Hepatocyte (in vitro differentiated cells): ENCODE measurements around the gene EPB41L4B. TPM values are rescaled to one million over a fixed set of nuclear protein-coding genes. Genes with fewer than 3 reads are reported as not detected.

Experiments used
- DNase-seq: peaks from one replicate; pipeline ENCODE4 v3.0.0-alpha.2; 2016; ENCODE audit warnings: low spot score
- H2AFZ ChIP-seq: fragments of 200-600 bp; sonication (generic); 2 replicates; pipeline ENCODE4 v1.6.0; 2016; ENCODE audit warnings: antibody characterized with exemption, mild to moderate bottlenecking
- H3K27ac ChIP-seq: fragments of 200-600 bp; sonication (generic); 2 replicates; pipeline ENCODE4 v1.5.1; 2016; ENCODE audit warnings: mild to moderate bottlenecking
- H3K27me3 ChIP-seq: fragments of 200-600 bp; sonication (generic); 2 replicates; pipeline ENCODE4 v1.6.1; 2016
- H3K36me3 ChIP-seq: fragments of 200-600 bp; sonication (generic); replicated peaks from 2 replicates; pipeline ENCODE4 v1.5.1; 2016; ENCODE audit warnings: low read depth; ENCODE audit not compliant: insufficient read depth
- H3K4me1 ChIP-seq: fragments of 200-600 bp; sonication (generic); 2 replicates; pipeline ENCODE4 v1.5.1; 2016; ENCODE audit warnings: mild to moderate bottlenecking, moderate library complexity; ENCODE audit not compliant: insufficient read depth
- H3K4me2 ChIP-seq: fragments of 200-600 bp; sonication (generic); 2 replicates; pipeline ENCODE4 v1.6.0; 2016
- H3K4me3 ChIP-seq: fragments of 200-600 bp; sonication (generic); 2 replicates; pipeline ENCODE4 v1.5.1; 2016; ENCODE audit warnings: mild to moderate bottlenecking
- H3K79me2 ChIP-seq: fragments of 200-600 bp; sonication (generic); 2 replicates; pipeline ENCODE4 v1.6.0; 2017; ENCODE audit warnings: mild to moderate bottlenecking
- H3K9me2 ChIP-seq: fragments of 200-600 bp; sonication (generic); replicated peaks from 2 replicates; pipeline ENCODE4 v1.6.0; 2017; ENCODE audit warnings: mild to moderate bottlenecking; ENCODE audit not compliant: insufficient read depth
- H3K9me3 ChIP-seq: fragments of 200-600 bp; sonication (generic); 2 replicates; pipeline ENCODE4 v1.5.1; 2016; ENCODE audit warnings: low read depth, mild to moderate bottlenecking
- H4K20me1 ChIP-seq: fragments of 200-600 bp; sonication (generic); 2 replicates; pipeline ENCODE4 v1.6.0; 2016; ENCODE audit warnings: mild to moderate bottlenecking; ENCODE audit not compliant: insufficient read depth, poor library complexity, severe bottlenecking
- EZH2 ChIP-seq: fragments of 200-600 bp; sonication (generic); IDR thresholded peaks from 2 replicates; pipeline ENCODE4 v1.6.1; 2016; ENCODE audit warnings: antibody characterized with exemption, mild to moderate bottlenecking, borderline replicate concordance
- EZH2phosphoT487 ChIP-seq: fragments of 200-600 bp; sonication (generic); IDR thresholded peaks from one replicate; pipeline ENCODE4 v1.6.1; 2018; ENCODE audit warnings: antibody characterized with exemption, mild to moderate bottlenecking, low read depth, moderate library complexity; ENCODE audit not compliant: unreplicated experiment, severe bottlenecking
- WGBS: methylation state at CpG from one replicate; pipeline ENCODE4 v1.1.6; 2016; ENCODE audit warnings: low lambda C conversion rate; ENCODE audit errors: missing lambda C conversion rate; 5-methylcytosine and 5-hydroxymethylcytosine counted together
- polyA plus RNA-seq: library from polyadenylated mRNA; unstranded; fragments of >200 nt; fragmentation: Nextera tagmentation; extraction: Ambion mirVana; gene quantifications from 2 replicates; pipeline ENCODE4 v1.2.1, GENCODE V29; 2016
- total RNA-seq: library from RNA; depleted of rRNA; stranded (reverse); fragments of >200 nt; gene quantifications from 2 replicates; pipeline ENCODE4 v1.2.3, GENCODE V29; 2014
- TF ChIP-seq, protein P1 (sequence below): fragments of 200-600 bp; sonication (generic); IDR thresholded peaks from 2 replicates; pipeline ENCODE4 v1.5.1; 2016; ENCODE audit warnings: antibody characterized with exemption, mild to moderate bottlenecking; ENCODE audit not compliant: poor library complexity

The EPB41L4B gene
- total and polyA plus RNA-seq, 2 experiments from 2014 or later, result 11.1 to 20.6 TPM

DNA sequence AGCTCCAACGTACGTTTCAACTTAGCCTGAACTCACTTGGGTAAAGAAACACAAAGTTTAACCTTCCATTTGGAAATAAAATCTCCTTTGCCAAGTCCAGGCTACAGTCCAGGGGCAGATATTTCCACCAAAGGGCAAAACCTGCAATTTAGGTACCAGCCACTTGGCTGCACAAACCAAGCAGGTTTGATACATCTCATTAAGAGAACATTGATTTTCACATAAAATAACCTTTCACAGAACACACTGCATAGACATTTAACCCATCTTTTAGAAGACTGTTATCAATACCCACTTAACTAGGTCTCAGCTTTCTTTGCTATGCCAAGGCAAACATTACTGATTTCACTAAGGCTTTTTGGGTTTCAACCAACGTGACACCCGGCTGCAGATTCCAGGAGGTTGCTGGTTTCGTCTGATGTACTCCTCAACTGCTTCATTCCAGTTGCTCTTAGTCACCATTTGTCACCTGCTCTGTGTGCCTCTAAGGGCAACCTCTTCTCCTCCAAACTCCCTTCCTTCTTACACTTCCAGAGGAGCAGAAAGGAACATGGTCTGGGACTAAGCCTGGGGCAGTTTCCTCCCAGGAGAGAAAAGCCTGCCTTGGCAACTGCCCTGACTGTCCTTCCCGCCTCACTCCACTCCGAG is 67.1 kb downstream of the EPB41L4B start:
- no peak overlapping the region for H3K4me2 ChIP-seq
- H3K27me3 ChIP-seq, result no peaks in the 10 kb centered on the region
- peak overlapping the region; percentile 52 for H3K27ac ChIP-seq
- H3K4me1 ChIP-seq, result peaks cover 29% of the 10 kb centered on the region
- H4K20me1 ChIP-seq, result no peaks in the 10 kb centered on the region
- H3K36me3 ChIP-seq, result no peaks in the 10 kb centered on the region
- no peaks in the 10 kb centered on the region for H3K79me2 ChIP-seq
- WGBS, result 73% methylated on average over 7 of the region's 7 CpGs
- H3K9me2 ChIP-seq, result no peaks in the 10 kb centered on the region
- no peak overlapping the region for H3K4me3 ChIP-seq
- peak; percentile 20 for DNase-seq
- no peak overlapping the region for H2AFZ ChIP-seq
- TF ChIP-seq, protein P1, sequence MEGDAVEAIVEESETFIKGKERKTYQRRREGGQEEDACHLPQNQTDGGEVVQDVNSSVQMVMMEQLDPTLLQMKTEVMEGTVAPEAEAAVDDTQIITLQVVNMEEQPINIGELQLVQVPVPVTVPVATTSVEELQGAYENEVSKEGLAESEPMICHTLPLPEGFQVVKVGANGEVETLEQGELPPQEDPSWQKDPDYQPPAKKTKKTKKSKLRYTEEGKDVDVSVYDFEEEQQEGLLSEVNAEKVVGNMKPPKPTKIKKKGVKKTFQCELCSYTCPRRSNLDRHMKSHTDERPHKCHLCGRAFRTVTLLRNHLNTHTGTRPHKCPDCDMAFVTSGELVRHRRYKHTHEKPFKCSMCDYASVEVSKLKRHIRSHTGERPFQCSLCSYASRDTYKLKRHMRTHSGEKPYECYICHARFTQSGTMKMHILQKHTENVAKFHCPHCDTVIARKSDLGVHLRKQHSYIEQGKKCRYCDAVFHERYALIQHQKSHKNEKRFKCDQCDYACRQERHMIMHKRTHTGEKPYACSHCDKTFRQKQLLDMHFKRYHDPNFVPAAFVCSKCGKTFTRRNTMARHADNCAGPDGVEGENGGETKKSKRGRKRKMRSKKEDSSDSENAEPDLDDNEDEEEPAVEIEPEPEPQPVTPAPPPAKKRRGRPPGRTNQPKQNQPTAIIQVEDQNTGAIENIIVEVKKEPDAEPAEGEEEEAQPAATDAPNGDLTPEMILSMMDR, result no peak
- TF ChIP-seq EZH2phosphoT487, result no peak
- no peak for TF ChIP-seq EZH2
- no peaks in the 10 kb centered on the region for H3K9me3 ChIP-seq

DNA sequence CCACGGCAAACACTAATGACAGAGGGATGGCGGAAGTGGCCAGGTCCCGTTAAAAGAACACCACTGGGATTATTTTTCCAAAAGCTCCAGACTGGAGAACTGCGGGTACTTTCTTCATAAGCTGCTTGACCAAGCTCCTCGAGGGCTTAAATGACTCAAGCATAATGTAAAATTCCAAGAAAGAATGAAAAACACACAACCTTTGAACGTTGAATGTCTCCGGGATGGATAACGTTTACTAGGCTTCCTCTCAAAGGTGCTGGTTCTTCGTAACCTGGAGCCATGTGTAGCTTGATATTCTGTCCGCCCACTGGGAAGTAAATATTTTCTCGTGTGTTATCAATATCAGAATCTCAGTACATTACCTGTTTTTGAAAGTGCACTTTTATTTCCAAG is 67.6 kb downstream of the EPB41L4B start:
- Histone ChIP-seq H3K79me2 (no peaks in the 10 kb centered on the region), H3K4me3 (no peak overlapping the region), H3K27me3 (no peaks in the 10 kb centered on the region), H3K36me3 (no peaks in the 10 kb centered on the region), H4K20me1 (no peaks in the 10 kb centered on the region), H3K4me1 (peaks cover 29% of the 10 kb centered on the region), H3K9me2 (no peaks in the 10 kb centered on the region), H3K4me2 (no peak overlapping the region), H3K9me3 (no peaks in the 10 kb centered on the region), H2AFZ (no peak overlapping the region), H3K27ac (peak overlapping the region; percentile 52)
- WGBS, result 94% methylated on average over 11 of the region's 11 CpGs
- DNase-seq, result no peak
- TF ChIP-seq, protein P1, result no peak
- TF ChIP-seq EZH2phosphoT487, result no peak
- TF ChIP-seq EZH2, result no peak

DNA sequence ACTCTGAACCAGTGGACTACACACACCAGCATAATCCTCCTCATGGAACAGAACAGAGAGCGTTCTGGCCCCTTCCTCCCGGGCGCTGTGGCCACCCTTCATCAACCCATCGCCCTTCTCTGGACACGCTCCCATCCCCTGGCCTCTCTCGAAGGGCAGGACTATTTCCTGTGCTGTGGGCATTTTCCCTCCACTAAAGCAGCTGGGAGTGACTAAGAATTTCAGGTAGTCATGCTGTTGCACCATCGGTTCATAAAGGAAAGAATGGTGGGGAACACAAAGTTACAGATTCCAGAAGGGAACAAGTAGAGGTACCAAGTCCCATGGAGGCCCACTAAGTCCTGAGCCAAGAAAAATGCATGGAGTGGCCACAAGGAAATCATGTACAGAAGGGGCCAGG is 68.6 kb downstream of the EPB41L4B start:
- no peaks in the 10 kb centered on the region for H4K20me1 ChIP-seq
- WGBS, result 98% methylated on average over 7 of the region's 7 CpGs
- peak overlapping the region; percentile 84 for H3K27ac ChIP-seq
- H3K27me3 ChIP-seq, result no peaks in the 10 kb centered on the region
- H3K4me1 ChIP-seq, result peaks cover 29% of the 10 kb centered on the region
- no peaks in the 10 kb centered on the region for H3K79me2 ChIP-seq
- TF ChIP-seq, protein P1, result no peak
- TF ChIP-seq EZH2phosphoT487 (no peak), EZH2 (no peak)
- DNase-seq, result no peak
- no peaks in the 10 kb centered on the region for H3K9me2 ChIP-seq
- no peak overlapping the region for H2AFZ ChIP-seq
- no peak overlapping the region for H3K4me2 ChIP-seq
- no peaks in the 10 kb centered on the region for H3K36me3 ChIP-seq
- H3K4me3 ChIP-seq, result no peak overlapping the region
- H3K9me3 ChIP-seq, result no peaks in the 10 kb centered on the region

DNA sequence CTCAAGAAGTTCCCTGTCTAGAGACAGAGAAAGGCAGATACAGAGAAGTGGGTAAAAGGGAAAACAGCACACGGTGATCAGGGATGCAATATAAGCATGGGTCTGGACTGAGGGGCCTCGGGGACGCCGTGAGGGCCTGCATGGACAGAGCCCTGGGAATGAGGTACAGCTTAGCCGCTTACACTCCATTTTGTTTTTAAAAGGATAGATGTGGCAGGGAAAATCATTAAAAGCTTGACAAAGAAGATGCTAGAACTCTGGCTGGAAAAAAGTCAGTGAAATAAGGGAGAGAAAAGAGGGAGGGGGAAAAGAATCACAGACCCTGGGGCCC is 69.1 kb downstream of the EPB41L4B start:
- TF ChIP-seq EZH2phosphoT487 (no peak), EZH2 (no peak)
- TF ChIP-seq, protein P1, result no peak
- Histone ChIP-seq H4K20me1 (no peaks in the 10 kb centered on the region), H3K27me3 (no peaks in the 10 kb centered on the region), H3K9me2 (no peaks in the 10 kb centered on the region), H2AFZ (peak overlapping the region; percentile 8), H3K36me3 (no peaks in the 10 kb centered on the region), H3K4me3 (no peak overlapping the region), H3K27ac (peak overlapping the region; percentile 84), H3K4me1 (peaks cover 29% of the 10 kb centered on the region), H3K9me3 (no peaks in the 10 kb centered on the region), H3K4me2 (peak overlapping the region; percentile 26), H3K79me2 (no peaks in the 10 kb centered on the region)
- WGBS, result 85% methylated on average over 5 of the region's 5 CpGs
- DNase-seq, result no peak
